A204.1 (cell line): ENCODE measurements around the gene MICAL3.

Experiments used
- FAIRE-seq: peaks from 2 replicates; lab custom pipeline; 2012; peaks lifted over from hg19 to GRCh38; lab: Jason Lieb, UNC

MICAL3 gene

DNA sequence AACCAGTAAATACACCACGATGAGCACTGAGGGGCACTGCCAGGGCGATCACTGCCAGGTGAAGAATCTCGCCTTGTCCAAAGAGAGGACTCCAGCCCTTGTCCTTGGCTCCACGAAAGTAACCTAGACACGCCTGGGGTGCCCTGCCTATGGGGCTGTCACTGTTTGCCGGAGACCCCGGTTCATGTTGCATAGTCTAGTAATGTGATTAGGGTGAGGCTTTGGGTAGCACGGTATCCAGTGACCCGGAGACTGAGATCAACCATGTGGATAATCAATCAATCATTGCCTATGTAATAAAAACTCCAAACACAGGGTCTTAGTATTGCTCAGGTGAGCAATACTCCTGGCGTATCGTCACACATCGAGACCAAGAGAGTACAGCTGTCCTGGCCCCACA is 190.9 kb downstream of the MICAL3 start:
- FAIRE-seq = no peak

DNA sequence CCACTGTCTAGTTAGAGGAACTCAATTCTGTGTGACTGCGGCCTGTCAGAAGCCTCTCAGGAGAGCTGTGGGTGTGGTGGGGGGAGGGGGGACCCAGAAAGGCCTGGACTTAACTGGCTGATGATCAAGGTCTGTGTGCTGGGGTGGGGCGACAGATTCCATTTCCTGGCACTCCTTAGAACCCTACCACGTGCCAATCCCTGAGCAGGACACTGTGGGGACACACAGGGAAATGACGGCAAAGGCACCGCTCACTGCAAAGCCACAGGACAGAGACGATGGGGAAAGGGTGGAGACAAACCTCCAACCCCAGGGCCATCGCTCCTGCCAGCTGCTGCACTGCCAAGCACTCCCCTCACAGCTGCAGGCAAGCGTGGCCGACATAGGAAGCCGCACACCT is 191.7 kb downstream of the MICAL3 start:
- no peak for FAIRE-seq

DNA sequence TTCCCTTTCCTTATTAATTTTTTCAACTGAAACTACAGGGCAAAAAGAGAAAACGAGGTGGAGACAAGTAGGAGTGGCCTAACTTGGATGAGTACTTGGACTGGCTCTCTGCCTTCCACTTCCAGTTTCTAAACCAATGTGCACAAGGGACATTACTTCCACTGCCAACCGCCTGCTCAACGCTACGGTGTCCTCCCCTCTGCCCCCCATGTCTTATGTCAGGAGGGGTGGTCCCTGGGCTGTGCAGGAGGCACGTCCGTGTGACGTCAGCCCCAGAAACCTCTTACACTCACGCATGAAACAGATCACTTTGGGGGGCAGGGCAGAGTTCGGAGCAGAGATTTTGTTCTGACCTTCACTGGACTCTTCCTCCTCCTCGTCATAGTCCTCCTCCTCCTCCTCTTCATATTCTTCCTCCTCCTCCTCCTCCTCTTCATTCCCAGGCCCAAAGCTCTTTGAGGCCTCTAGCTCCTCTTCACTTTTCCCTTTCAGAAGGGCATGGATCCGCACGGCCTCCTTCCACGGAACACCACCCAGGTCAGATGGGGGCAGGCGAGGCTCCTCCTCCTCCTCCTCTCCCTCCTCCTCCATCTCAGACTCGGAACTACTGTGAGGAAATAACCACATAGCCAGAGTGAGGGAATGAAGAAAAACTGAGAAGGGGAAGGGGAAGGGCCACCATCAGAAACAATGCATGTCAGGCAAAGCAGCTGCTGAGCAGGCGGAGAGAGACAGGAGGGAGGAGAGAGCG is 192.7 kb downstream of the MICAL3 start:
- no peak for FAIRE-seq

DNA sequence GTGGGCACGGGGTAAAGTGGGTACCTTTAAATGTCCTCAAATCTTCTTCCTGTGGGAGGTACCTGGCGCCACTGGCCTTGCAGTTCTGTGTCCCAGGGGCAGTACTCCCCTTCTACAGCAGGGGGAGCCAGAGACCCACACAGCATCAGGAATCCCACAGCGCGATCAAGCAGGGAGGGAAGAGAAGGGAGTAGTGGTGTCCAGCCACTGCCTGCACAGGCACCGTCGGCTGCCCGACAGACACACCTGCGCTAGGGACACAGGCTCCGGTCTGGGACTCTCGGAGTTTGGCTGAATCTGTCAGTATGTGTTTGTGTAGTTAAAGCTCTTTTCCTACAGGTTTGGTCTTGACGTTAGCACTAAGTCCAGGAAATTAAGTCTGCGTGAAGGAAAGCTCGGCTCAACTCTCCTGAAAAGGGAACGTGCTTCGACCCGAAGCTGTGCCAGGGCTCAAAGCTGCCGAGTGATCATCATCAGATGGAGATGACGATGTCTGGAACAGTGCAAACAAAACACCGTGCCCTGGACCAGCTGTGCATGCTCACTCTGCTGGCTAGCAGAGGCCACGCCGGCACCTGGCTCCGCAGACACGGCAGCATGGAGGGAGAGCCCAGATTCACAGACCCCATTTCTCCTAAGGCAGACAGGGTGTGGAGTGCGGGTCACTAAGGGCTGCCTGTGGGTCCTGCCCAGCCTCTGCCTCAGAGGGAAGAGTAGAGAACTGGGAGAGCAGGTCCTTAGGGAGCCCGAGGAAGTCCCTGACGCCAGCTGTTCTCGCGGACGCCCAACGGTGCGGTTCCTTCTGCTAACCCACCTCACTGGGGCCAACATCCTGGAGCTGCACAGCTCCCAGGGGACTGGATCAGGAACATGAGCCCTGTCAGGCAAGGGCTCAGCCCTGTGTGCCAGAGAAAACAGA is 194.1 kb downstream of the MICAL3 start:
- FAIRE-seq = no peak

DNA sequence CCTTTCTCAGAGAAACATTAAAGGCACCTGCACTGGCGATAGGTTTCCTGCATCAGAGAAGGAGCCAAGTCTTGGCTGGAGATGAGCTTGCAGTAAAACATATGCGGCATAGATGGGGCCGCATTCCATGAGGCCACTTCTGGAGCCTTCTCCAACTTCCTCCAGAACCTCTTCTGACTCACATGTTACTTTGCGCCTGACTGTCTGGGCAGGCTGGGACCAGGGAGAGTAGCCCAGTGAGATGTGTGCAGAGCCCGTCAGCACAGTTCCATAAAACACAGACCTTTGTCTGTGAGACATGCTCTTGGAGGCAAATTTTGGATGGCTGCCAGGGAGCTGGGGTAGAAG is 194.7 kb downstream of the MICAL3 start:
- FAIRE-seq = no peak

DNA sequence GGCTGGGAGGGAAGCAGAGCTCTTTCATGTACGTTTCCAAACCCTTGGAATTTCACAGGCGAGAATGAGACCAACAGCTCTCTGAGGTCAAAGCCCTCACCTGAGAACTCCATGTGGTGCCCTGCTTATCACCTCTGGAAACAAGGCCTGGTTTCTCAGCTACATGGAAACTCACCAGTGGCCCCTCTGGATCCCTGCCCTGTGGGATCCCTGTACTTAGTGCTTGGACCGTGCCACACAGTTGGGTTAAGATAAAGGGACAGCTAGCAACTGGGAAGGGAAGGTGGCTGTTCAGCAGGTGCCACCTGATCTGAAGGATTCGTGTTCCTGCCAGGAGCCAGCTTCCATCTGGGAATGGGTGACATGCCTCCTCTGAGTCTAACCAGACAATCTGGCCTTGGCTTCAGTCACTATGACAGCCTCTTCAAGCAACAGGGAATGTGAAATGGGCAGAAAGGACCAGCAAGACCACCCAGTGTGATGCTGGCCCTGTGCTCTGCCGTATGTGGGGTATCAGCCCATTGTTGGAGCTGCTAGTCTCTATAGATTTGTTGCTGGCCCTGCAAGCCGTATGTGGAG is 195.8 kb downstream of the MICAL3 start:
- no peak for FAIRE-seq

DNA sequence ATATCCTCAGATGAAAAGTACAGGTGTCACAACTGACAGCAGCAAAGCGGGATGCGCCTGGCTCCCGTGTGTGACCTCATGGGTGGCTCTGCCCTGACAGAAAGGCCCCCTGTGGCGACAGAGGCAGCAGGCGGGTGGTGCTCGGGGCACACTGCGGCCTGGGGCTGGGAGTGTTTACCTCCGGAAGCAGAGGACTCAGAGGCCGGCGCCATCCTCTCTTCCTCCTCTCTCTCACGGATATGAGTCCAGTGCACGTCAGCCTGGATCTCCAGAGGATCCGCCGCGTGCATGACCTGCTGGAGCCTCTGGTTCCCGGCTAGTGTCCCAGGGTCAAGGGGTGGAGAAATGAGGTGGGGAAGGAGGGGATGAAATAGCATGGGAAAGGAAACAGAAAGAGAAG is 196.9 kb downstream of the MICAL3 start:
- no peak for FAIRE-seq

DNA sequence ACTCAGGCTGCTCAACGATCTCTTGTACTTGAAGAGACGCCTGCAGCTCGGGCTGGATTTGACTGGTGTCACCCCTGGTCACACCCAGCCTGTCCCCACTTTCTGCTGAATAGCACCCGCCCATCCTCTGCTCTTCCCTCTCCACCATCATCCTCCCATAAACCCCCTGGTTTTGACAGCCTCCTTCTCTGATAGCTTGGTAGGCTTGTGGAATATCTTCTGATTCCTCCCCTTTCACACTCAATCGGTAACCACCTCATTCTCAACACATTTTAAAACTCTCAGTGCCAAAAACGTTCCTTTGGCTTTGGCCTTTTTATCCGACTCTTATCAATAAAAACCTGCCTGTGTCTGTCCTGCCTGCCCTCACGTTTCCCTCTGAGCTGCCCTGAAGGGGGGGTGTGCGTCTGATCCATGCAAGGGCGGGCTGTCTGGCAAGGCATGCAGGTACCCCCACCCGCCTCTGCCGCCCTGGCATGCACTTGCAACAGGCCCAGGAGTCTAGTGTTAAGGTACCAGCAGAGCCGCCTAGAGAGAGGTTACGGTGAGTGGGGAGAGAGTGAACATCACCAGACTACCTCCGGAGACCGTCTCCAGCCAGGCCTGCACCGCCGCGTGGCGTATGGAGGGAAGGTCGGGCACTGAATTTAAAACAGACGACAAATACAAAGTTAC is 198.3 kb downstream of the MICAL3 start:
- FAIRE-seq = no peak

DNA sequence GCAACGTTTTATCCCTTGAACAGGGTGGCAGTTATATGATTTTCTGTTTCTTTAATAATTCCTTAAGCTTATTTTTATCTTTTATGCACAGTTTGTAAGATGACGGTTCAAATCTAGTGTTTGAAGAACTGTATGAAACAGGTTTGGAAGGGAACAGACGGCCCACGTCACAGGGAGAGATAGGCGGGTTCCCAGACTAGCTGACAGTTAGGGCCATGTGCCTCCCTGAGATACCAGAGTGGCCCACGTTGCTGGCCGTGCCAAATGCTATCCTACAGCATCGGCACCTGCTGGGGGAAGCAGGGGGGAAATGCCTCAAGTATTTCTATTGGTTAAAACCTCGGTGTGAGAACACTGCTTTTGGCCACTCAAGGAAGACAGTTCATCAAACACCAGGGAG is 199.9 kb downstream of the MICAL3 start:
- FAIRE-seq = no peak

DNA sequence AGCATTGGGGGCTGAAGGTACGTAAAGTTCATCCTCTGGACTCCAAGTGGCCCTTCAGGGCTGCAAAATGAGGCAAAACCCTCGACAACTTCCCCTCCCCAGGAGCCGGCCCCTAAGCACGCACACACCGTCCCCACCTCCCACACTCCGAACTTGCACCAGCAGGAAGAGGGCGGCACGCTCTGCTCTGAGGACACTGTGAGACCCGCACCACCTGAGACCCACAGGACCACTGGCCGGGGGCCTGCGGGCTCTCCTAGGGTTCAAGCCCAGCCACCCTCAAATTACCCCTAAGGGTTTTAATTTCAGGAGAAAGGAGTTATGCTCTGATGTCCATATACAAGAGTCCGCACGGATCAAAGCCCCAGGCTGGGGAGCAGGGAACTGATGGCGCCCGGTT is 200.4 kb downstream of the MICAL3 start:
- FAIRE-seq = no peak

DNA sequence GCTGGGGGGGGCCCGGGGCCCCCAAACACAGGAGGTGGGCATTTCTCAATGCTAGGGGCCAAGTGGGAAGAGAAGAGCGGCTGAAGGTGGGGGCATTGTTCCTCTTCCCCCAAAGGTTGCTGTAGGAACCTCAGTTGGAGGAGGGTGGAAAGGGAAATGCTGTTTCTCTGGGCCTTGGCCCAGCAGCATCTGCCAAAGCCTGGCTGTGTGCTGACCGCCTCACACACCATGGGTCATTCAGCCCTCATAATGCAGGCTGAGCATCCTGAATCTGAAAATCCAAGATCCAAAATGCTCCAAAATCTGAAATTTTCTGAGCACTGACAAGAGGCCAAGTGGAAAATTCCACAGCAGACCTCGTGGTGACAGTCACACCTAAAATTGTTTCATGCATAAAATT is 201.1 kb downstream of the MICAL3 start:
- no peak for FAIRE-seq

DNA sequence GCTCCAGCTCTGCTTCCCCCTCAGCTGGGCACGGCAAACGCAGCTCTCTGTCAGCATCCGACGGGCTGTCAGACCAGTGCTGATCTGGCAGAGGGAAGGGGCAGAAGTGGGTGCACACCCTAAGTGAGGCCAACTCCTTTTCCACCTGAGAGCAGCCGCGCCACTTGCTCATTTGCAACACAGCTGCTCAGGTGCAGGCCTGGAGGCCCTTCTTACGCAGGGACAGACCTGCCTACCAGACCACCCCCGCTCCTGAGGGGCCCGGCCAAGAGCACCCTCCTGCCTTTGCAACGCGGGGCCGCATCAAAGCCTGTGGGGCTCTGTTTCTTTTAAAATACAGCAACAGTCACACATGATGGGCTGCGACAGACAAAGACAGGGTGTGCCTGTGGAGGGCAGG is 202.3 kb downstream of the MICAL3 start:
- FAIRE-seq = no peak

DNA sequence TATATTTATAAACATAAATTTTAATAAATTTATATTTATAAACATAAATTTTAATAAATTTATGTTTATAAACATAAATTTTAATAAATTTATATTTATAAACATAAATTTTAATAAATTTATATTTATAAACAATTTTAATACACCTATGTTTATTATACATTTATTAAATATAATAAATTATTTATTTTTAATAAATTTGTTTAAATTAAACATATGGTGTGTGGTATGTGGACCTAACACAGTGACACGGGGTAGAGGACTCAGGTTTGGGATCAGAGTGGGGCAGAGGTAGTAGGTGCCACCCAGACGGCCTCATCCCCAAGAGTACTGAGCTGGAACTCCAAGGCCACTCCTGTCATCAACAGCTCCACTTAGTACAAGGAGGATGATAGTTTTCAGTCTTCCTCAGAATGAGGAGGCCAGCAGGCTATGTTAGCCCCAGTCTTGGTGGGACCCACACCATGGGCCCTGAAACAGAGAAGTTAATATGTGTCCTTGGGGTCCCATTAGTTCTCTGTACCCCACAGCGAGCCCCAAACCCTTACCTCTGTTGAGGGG is 203.4 kb downstream of the MICAL3 start:
- FAIRE-seq = peak; percentile 100

DNA sequence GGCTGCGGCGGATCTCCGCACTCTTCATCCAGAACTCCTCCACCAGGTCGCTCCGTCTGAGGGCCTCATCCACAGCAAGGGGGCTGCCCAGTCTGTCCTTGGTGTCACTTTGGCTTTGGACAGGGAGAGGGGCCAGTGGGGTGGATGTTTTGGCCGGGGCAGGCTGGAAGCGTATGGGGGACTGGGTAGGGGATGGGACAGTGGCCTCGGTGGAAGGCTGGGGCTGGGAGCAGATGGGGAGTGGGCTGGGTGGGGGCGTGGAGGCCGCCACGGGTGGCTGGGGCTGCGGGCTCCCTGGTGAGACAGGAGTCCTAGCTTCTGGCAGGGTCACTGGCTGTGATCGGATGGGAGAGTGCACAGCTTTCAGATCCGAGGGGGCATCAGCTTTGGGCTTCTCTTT is 205.7 kb downstream of the MICAL3 start:
- no peak for FAIRE-seq

DNA sequence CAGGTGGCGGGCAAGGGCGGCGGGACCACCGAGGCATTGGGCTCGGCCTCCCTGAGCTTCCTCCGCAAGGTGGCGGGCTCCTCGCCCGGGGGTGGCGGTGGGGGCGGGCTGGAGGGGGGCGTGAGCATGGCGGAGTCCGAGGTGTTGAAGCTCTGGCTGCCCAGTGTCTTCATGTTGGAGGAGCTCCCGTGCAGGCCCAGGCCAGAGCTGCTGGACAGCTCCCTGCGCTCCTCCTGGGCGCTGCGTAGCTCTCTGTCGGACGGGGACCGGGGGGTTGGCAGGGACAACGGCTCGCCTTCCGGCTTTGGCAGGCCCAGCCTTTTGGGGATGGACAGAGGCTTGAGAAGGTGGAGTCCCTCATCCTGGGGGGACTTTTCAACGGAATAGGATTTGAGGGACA is 206.2 kb downstream of the MICAL3 start:
- no peak for FAIRE-seq

DNA sequence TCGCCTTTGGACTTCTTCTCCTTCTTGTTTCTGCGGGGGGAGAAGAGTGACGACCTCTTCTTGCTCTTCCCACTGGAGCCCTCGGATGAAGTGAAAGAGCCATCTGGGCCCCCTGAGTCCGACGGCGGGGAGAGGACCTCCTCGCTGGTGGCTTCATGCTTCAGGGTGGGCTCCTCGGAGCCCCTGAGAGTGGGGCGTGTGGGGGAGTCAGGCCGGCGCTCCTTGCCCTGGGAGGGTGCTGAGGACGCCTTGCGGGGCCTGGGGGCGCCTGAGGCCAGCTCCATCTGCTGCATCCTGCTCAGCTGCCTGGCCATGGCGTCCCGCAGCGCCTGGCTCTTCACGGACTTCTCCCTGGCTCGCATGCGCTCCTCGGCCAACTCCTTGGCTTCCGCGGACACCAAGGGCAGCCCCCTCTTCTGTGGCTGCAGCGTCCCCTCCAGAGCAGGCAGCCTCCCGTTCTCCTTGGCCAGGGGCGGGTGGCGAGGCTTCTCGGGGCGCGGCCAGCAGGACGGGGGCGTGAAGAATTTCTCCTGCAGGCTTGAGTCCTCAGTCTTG is 206.8 kb downstream of the MICAL3 start:
- no peak for FAIRE-seq

DNA sequence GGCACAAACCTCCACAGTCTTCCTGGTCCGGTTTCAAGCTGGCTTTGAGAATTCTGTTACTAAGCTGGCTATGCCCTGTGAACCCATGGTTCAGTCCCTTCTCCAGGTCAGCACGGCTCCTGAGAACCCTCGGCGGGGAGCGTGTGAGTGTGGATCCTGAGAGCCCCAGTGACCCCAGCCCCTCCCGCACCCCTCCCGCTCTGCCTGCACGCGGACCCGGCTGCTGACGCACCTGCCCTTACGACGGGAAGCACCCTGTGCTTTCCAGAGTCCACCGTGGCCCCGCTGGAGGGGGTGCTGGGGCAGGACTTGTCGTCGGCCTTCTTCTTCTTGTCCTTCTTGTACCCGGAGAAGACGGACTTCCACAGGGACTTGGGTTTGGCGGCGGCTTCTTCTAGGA is 207.3 kb downstream of the MICAL3 start:
- no peak for FAIRE-seq

DNA sequence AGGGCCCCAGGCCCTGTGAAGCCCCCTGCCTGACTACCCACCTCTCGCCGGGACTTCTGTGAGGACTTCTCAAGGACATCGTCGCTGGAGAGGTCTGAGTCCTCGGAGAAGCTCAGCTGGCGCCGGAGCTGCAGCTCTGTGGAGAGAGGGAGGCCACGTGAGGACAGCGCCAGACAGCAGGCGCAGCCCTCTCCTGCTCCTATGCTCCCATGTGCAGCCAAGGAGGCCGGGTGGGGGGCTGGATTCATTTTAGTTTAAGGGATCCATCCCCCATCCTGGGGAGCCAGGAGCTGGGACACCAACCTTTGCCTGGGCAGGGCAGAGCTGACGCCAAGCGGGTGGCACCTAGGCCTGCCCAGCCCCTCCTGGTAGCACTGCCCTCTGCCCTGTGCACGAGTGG is 207.7 kb downstream of the MICAL3 start:
- no peak for FAIRE-seq

DNA sequence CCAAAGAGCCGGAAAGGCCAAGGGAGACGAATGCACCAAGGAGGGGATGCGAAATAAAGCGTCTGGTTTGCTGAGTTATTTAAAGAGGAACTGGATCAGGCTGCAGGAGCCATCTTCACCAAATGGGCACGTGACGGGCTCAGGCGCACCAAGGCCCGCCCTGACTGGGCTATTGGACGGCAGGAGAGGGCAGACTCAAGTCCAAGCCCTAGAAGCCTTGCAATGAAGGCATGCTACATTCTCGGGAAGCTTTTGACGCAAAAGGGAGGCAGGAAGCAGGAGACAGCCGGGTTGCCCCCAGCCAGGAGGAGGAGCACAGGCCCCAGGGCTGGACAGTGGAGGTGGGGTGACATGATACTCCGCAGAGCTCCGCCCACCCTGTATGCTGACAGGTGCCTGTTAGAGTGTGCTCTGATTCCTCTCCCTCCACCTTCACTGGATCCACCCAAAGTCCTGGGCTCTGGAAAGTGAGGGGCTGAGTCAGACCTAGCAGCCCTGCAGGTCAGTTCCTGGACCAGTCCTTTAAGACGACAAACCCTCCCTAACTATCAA is 208.6 kb downstream of the MICAL3 start:
- FAIRE-seq = no peak

DNA sequence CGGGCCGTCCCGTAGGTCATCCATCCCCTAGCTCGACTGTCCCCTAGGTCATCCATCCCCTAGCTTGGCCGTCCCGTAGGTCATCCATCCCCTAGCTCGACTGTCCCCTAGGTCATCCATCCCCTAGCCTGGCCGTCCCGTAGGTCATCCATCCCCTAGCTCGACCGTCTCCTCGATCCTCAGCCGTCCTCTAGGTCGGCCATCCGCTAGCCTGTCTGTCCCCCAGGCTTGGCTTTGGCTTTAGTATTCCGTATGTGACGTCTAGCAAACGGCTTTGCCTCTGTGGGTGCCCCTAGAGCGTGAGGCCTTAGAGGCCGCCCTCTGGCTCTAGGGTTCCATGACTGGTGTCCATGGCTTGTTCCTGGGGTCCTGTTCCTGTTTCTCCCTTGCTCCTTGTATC is 209.5 kb downstream of the MICAL3 start:
- FAIRE-seq = no peak

DNA sequence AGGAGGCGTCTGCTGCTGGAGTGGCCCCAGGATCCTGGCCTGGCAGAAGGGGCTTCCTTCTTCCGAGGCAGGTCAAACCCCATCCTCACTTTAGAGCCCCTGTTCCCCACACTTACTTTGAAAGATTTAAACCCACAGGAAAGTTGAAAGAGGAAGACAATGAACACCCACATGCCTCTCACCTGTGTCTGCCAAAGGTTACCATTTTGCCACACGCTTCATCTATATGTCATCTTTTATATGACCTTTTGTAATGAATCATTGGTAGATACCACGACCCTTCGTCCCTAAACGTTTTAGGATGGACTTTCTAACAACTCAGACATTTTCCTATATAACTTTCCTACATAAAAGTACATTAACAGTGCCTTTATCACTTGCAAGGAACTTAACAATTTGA is 210.3 kb downstream of the MICAL3 start:
- FAIRE-seq = no peak

DNA sequence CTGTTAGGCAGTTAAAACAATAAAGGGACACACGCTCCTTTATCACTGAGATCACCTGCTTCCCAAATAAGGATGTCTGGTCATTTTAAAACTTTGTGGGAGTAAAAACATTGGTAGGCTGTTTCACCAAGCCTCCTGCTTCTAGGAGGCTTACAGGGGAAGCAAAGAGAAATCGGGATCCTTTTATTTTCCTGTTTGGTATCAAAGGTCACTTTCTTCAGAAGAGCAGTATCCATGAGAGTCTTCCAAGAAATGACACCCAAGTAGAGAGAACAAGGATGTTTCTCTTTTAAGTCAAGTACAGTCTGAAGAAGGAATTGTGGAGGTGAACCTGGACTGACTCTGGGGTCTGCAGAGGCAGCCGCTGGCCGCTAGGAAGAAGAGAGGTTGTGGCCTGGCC is 213.2 kb downstream of the MICAL3 start:
- no peak for FAIRE-seq
